Neural progenitor cell (in vitro differentiated cells): ENCODE results near the gene TIMM23. TPM values are rescaled to one million over a fixed set of nuclear protein-coding genes. Genes with fewer than 3 reads are reported as not detected.

ENCODE experiments used
- DNase-seq: peaks from one replicate; pipeline ENCODE4 v3.0.0-alpha.2; 2016; ENCODE audit warnings: low spot score
- H2AFZ ChIP-seq: fragments of 200-600 bp; sonication (generic); replicated peaks from 2 replicates; pipeline ENCODE4 v1.6.1; 2016; ENCODE audit warnings: antibody characterized with exemption
- H3F3A ChIP-seq: fragments of 200-600 bp; sonication (generic); 2 replicates; pipeline ENCODE4 v1.6.1; 2016; ENCODE audit warnings: antibody characterized with exemption, low read depth
- H3K27ac ChIP-seq: fragments of 200-600 bp; sonication (generic); 2 replicates; pipeline ENCODE4 v1.5.1; 2016; ENCODE audit warnings: mild to moderate bottlenecking
- H3K27me3 ChIP-seq: fragments of 200-600 bp; sonication (generic); 2 replicates; pipeline ENCODE4 v1.6.1; 2016; ENCODE audit warnings: mild to moderate bottlenecking, moderate library complexity
- H3K36me3 ChIP-seq: fragments of 200-600 bp; sonication (generic); 2 replicates; pipeline ENCODE4 v1.5.1; 2016
- H3K4me1 ChIP-seq: fragments of 200-600 bp; sonication (generic); 2 replicates; pipeline ENCODE4 v1.6.1; 2016; ENCODE audit warnings: mixed run types
- H3K4me2 ChIP-seq: fragments of 200-600 bp; sonication (generic); 2 replicates; pipeline ENCODE4 v1.6.1; 2016
- H3K4me3 ChIP-seq: fragments of 200-600 bp; sonication (generic); 2 replicates; pipeline ENCODE4 v1.5.1; 2016
- H3K79me2 ChIP-seq: fragments of 200-600 bp; sonication (generic); 2 replicates; pipeline ENCODE4 v1.6.1; 2016; ENCODE audit warnings: low read depth
- H3K9ac ChIP-seq: fragments of 200-600 bp; sonication (generic); 2 replicates; pipeline ENCODE4 v1.6.1; 2016
- H3K9me3 ChIP-seq: fragments of 200-600 bp; sonication (generic); 2 replicates; pipeline ENCODE4 v1.5.1; 2016; ENCODE audit warnings: low read depth
- H4K20me1 ChIP-seq: fragments of 200-600 bp; sonication (generic); 2 replicates; pipeline ENCODE4 v1.6.1; 2016; ENCODE audit warnings: low read depth
- H3K27ac Mint-ChIP-seq: 3 replicates; pipeline ENCODE4 v1.8.0; 2021; ENCODE audit warnings: mixed read lengths
- H3K27me3 Mint-ChIP-seq: 2 replicates; pipeline ENCODE4 v1.8.0; 2022; ENCODE audit warnings: low read depth, mild to moderate bottlenecking, inconsistent platforms, moderate library complexity, mixed read lengths; ENCODE audit not compliant: insufficient read depth
- H3K36me3 Mint-ChIP-seq: 3 replicates; pipeline ENCODE4 v1.8.0; 2021; ENCODE audit warnings: mixed read lengths
- H3K4me1 Mint-ChIP-seq: 3 replicates; pipeline ENCODE4 v1.8.0; 2021; ENCODE audit warnings: mixed read lengths
- H3K4me3 Mint-ChIP-seq: 3 replicates; pipeline ENCODE4 v1.8.0; 2021; ENCODE audit warnings: mild to moderate bottlenecking, moderate library complexity, mixed read lengths
- H3K9me3 Mint-ChIP-seq: 3 replicates; pipeline ENCODE4 v1.8.0; 2020; ENCODE audit warnings: mixed read lengths
- CTCF ChIP-seq: fragments of 200-600 bp; sonication (generic); IDR thresholded peaks from 2 replicates; pipeline ENCODE4 v1.5.1; 2017; ENCODE audit warnings: antibody characterized with exemption, mild to moderate bottlenecking
- EZH2 ChIP-seq: fragments of 200-600 bp; sonication (generic); IDR thresholded peaks from 2 replicates; pipeline ENCODE4 v1.6.1; 2017; ENCODE audit warnings: antibody characterized with exemption, mild to moderate bottlenecking, moderate library complexity
- EZH2phosphoT487 ChIP-seq: fragments of 200-600 bp; sonication (generic); IDR thresholded peaks from 2 replicates; pipeline ENCODE4 v1.6.1; 2017; ENCODE audit warnings: antibody characterized with exemption
- total RNA-seq: library from RNA; depleted of rRNA; stranded (reverse); fragments of >200 nt; gene quantifications from 2 replicates; pipeline ENCODE4 v1.2.3, GENCODE V29; 2015; ENCODE audit warnings: low replicate concordance

The TIMM23 gene
- total RNA-seq, 1 donor from 2014 or later, result 85.4 TPM

DNA sequence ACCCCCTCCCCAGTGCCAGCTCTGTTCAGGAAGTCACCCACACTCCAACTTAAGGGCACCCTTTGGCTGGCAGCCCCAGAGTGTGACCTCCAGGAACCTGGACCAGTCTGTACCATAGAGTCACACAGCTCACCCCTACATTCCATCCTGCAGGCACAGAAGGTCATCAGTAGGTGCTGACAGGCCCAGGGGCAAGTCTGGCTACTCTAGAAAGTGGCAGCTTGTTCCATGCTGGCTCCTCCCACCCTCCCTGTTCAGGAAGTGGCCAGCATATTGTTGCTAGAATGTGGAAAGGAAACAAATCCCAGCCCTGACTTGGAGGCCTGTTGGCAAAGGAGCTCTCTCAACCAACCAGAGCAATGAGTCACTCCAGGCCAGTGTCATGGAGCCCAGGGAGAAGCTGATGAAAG, 61.3 kb downstream of the TIMM23 start:
- Histone ChIP-seq H3K4me1 (peaks cover 11% of the 10 kb centered on the region), H3K4me3 (no peak overlapping the region), H3F3A (no peaks in the 10 kb centered on the region), H3K79me2 (peaks cover 14% of the 10 kb centered on the region), H3K27me3 (no peaks in the 10 kb centered on the region), H3K36me3 (no peaks in the 10 kb centered on the region), H3K27ac (no peak overlapping the region), H3K4me2 (no peak overlapping the region), H3K9ac (no peak overlapping the region), H4K20me1 (peaks cover 13% of the 10 kb centered on the region), H3K9me3 (no peaks in the 10 kb centered on the region), H2AFZ (no peak overlapping the region)
- no peaks in the 10 kb centered on the region for H3K36me3 Mint-ChIP-seq
- H3K27ac Mint-ChIP-seq, result no peak overlapping the region
- peaks cover 2% of the 10 kb centered on the region for H3K27me3 Mint-ChIP-seq
- DNase-seq, result no peak
- H3K4me3 Mint-ChIP-seq, result no peak overlapping the region
- H3K9me3 Mint-ChIP-seq, result no peaks in the 10 kb centered on the region
- no peak for TF ChIP-seq CTCF
- TF ChIP-seq EZH2, result no peak
- no peak for TF ChIP-seq EZH2phosphoT487
- peaks cover 16% of the 10 kb centered on the region for H3K4me1 Mint-ChIP-seq

DNA sequence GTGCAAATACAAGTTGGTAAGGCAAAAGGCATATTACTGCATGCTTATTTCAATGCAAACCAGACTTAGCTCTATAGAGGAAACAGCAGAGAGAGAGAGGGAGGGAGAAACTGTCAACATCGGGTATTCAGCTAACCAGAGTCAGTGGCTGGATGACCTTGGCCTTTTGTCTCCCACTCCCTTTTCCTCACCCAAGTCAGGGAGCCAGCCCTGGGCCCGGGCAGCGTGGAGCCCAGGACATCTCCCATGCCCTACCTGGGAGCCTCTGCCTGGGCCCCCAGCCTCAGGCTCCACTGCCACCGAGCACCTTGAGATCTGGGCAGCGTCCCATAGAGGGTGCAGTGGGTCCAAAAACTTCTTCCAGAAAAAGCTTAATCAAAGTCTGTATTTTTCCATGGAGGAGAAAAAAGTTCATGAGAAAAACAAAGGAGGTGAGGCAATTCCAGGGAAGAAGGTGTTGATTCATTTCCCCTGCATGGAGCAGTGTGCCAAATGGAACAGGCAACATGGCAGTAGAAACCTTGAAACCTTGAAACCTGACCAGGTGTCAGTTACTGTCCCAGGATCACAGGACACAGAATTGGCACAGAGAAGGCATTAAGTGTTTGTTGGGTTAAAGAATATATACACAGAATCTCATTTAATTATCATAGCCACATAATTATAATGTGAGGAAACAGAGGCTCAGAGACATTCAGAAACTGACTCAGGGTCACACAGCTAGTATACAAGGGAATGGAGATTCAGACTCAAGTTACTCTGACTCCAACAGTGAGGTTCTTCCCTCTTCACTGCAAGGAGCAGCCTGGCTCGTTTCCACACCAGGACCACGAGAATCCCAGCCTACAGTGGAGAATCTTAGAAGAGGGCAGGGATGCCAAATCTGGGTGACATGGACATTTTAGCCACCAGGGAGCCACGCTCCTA, 63.9 kb downstream of the TIMM23 start:
- Histone ChIP-seq H3K27ac (no peak overlapping the region), H3F3A (no peaks in the 10 kb centered on the region), H3K36me3 (no peaks in the 10 kb centered on the region), H3K4me2 (no peak overlapping the region), H2AFZ (no peak overlapping the region), H4K20me1 (no peaks in the 10 kb centered on the region), H3K4me3 (no peak overlapping the region), H3K9me3 (no peaks in the 10 kb centered on the region), H3K79me2 (no peaks in the 10 kb centered on the region), H3K27me3 (no peaks in the 10 kb centered on the region), H3K4me1 (no peaks in the 10 kb centered on the region), H3K9ac (no peak overlapping the region)
- H3K9me3 Mint-ChIP-seq, result no peaks in the 10 kb centered on the region
- no peaks in the 10 kb centered on the region for H3K4me1 Mint-ChIP-seq
- TF ChIP-seq CTCF (peak; percentile 5), EZH2 (no peak)
- H3K4me3 Mint-ChIP-seq, result no peak overlapping the region
- no peak overlapping the region for H3K27ac Mint-ChIP-seq
- peaks cover 2% of the 10 kb centered on the region for H3K27me3 Mint-ChIP-seq
- no peak for DNase-seq
- no peaks in the 10 kb centered on the region for H3K36me3 Mint-ChIP-seq

GRCh38 chr10:46037107-46037825, 65.0 kb downstream of the TIMM23 start:
- Histone ChIP-seq H3F3A (no peaks in the 10 kb centered on the region), H3K79me2 (no peaks in the 10 kb centered on the region), H3K27ac (no peak overlapping the region), H3K36me3 (no peaks in the 10 kb centered on the region), H3K4me2 (no peak overlapping the region), H3K9me3 (no peaks in the 10 kb centered on the region), H3K27me3 (no peaks in the 10 kb centered on the region), H3K4me1 (no peaks in the 10 kb centered on the region), H3K9ac (no peak overlapping the region), H4K20me1 (no peaks in the 10 kb centered on the region), H3K4me3 (no peak overlapping the region), H2AFZ (no peak overlapping the region)
- H3K27me3 Mint-ChIP-seq, result peaks cover 2% of the 10 kb centered on the region
- no peak overlapping the region for H3K4me3 Mint-ChIP-seq
- no peak for DNase-seq
- no peaks in the 10 kb centered on the region for H3K4me1 Mint-ChIP-seq
- no peaks in the 10 kb centered on the region for H3K9me3 Mint-ChIP-seq
- TF ChIP-seq EZH2 (no peak), EZH2phosphoT487 (no peak), CTCF (no peak)
- no peaks in the 10 kb centered on the region for H3K36me3 Mint-ChIP-seq
- no peak overlapping the region for H3K27ac Mint-ChIP-seq
